ENCODE measurements around the gene CLTCL1. TPM values are rescaled to one million over a fixed set of nuclear protein-coding genes. Genes with fewer than 3 reads are reported as not detected.
A peak's percentile ranks its signal among the peaks of the same experiment; 100 is the strongest.

Gene CLTCL1
- total and polyA plus RNA-seq, 9 of the 15 experiments (the other 6 are each of a cell fraction or from before 2014, with no cell fraction given) = 1.1 to 11.7 (median 5.0) TPM

GRCh38 chr22:19151329-19152191 is 140.0 kb downstream of the CLTCL1 start (continued):
- TF ChIP-seq ZNF740 (CRISPR knock-in tag; IDR thresholded peaks at IDR 0.05) (no peak), ZNF740 (tag; IDR thresholded peaks at IDR 0.05) (0 out of 4 replicates have a peak, but pooled peaks of 1 of the 2 experiments have one; percentile 27), JUNB (CRISPR knock-in tag; conservative IDR thresholded peaks at IDR 0.05) (0 out of 2 replicates have a peak, but pooled peaks have one; percentile 9), TEAD4 (IDR thresholded peaks at IDR 0.05; ENCODE audit: low read length) (no peak), TEAD4 (CRISPR knock-in tag; IDR thresholded peaks at IDR 0.05; ENCODE audit: borderline replicate concordance) (no peak), CBX3 (IDR thresholded peaks at IDR 0.05; ENCODE audit: borderline replicate concordance in 1 of 2, low read length in 2 of 2) (peak in 1 of 2 experiments; percentile 84; a peak in 2 of 3 replicates), ZBTB40 (IDR thresholded peaks at IDR 0.05) (0 out of 2 replicates have a peak, but pooled peaks have one; percentile 28), ZBTB40 (CRISPR knock-in tag; IDR thresholded peaks at IDR 0.05) (no peak), MTF1 (CRISPR knock-in tag; IDR thresholded peaks at IDR 0.05; ENCODE audit: borderline replicate concordance) (peak; percentile 69; the same call in 1 of the 2 replicates), HDAC1 (IDR thresholded peaks at IDR 0.05) (0 out of 4 replicates have a peak, but pooled peaks of 1 of the 2 experiments have one; percentile 35), CTCFL (IDR thresholded peaks at IDR 0.05; ENCODE audit: borderline replicate concordance, insufficient read depth, low read depth, low read length, poor library complexity, severe bottlenecking) (no peak), HDAC8 (tag; IDR thresholded peaks at IDR 0.05) (no peak), MCM3 (IDR thresholded peaks at IDR 0.05) (peak; percentile 90), TRIM28 (IDR thresholded peaks at IDR 0.05) (peak; percentile 54; the same call in 1 of the 2 replicates), CTBP1 (IDR thresholded peaks at IDR 0.05; ENCODE audit: borderline replicate concordance) (0 out of 2 replicates have a peak, but pooled peaks have one; percentile 36)
